Neural cell (in vitro differentiated cells): ENCODE data around the gene SPOCD1.

Experiments
- EP300 ChIP-seq: fragments of 450-650 bp; conservative IDR thresholded peaks from 2 replicates; pipeline ENCODE4 v1.6.1; 2014; ENCODE audit warnings: antibody characterized with exemption, mild to moderate bottlenecking, moderate library complexity; ENCODE audit not compliant: poor library complexity, severe bottlenecking
- EZH2 ChIP-seq: fragments of 200-600, 300-800 bp; shearing (Covaris generic), sonication (generic); IDR thresholded peaks from 2 replicates; pipeline ENCODE4 v1.6.1; 2014; ENCODE audit warnings: antibody characterized with exemption, low read length, borderline replicate concordance, mild to moderate bottlenecking; ENCODE audit not compliant: insufficient read depth, poor library complexity, severe bottlenecking
- MXI1 ChIP-seq: fragments of 450-650 bp; conservative IDR thresholded peaks from 2 replicates; pipeline ENCODE4 v1.6.1; 2014; ENCODE audit warnings: antibody characterized with exemption, mild to moderate bottlenecking; ENCODE audit not compliant: poor library complexity, severe bottlenecking
- POLR2AphosphoS5 ChIP-seq: IDR thresholded peaks from 2 replicates; pipeline ENCODE4 v1.6.1; 2012
- SMC3 ChIP-seq: fragments of 450-650 bp; conservative IDR thresholded peaks from 2 replicates; pipeline ENCODE4 v1.6.1; 2014; ENCODE audit warnings: antibody characterized with exemption, mild to moderate bottlenecking, moderate library complexity; ENCODE audit not compliant: poor library complexity
- TAF1 ChIP-seq: IDR thresholded peaks from 2 replicates; pipeline ENCODE4 v1.6.1; 2012; ENCODE audit warnings: low read depth
- TF ChIP-seq, protein P1 (sequence below): fragments of 450-650 bp; IDR thresholded peaks from 2 replicates; pipeline ENCODE4 v1.5.1; 2014; ENCODE audit warnings: antibody characterized with exemption, mild to moderate bottlenecking, moderate library complexity; ENCODE audit not compliant: poor library complexity, severe bottlenecking
- TF ChIP-seq, protein P2 (sequence below): IDR thresholded peaks from 2 replicates; pipeline ENCODE4 v1.6.1; 2012; ENCODE audit warnings: borderline replicate concordance

GRCh38 chr1:31788825-31789256, 27.0 kb downstream of the SPOCD1 start:
- TF ChIP-seq, protein P1, sequence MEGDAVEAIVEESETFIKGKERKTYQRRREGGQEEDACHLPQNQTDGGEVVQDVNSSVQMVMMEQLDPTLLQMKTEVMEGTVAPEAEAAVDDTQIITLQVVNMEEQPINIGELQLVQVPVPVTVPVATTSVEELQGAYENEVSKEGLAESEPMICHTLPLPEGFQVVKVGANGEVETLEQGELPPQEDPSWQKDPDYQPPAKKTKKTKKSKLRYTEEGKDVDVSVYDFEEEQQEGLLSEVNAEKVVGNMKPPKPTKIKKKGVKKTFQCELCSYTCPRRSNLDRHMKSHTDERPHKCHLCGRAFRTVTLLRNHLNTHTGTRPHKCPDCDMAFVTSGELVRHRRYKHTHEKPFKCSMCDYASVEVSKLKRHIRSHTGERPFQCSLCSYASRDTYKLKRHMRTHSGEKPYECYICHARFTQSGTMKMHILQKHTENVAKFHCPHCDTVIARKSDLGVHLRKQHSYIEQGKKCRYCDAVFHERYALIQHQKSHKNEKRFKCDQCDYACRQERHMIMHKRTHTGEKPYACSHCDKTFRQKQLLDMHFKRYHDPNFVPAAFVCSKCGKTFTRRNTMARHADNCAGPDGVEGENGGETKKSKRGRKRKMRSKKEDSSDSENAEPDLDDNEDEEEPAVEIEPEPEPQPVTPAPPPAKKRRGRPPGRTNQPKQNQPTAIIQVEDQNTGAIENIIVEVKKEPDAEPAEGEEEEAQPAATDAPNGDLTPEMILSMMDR = no peak
- no peak for TF ChIP-seq POLR2AphosphoS5
- TF ChIP-seq EP300 = no peak
- TF ChIP-seq MXI1 = no peak
- TF ChIP-seq, protein P2, sequence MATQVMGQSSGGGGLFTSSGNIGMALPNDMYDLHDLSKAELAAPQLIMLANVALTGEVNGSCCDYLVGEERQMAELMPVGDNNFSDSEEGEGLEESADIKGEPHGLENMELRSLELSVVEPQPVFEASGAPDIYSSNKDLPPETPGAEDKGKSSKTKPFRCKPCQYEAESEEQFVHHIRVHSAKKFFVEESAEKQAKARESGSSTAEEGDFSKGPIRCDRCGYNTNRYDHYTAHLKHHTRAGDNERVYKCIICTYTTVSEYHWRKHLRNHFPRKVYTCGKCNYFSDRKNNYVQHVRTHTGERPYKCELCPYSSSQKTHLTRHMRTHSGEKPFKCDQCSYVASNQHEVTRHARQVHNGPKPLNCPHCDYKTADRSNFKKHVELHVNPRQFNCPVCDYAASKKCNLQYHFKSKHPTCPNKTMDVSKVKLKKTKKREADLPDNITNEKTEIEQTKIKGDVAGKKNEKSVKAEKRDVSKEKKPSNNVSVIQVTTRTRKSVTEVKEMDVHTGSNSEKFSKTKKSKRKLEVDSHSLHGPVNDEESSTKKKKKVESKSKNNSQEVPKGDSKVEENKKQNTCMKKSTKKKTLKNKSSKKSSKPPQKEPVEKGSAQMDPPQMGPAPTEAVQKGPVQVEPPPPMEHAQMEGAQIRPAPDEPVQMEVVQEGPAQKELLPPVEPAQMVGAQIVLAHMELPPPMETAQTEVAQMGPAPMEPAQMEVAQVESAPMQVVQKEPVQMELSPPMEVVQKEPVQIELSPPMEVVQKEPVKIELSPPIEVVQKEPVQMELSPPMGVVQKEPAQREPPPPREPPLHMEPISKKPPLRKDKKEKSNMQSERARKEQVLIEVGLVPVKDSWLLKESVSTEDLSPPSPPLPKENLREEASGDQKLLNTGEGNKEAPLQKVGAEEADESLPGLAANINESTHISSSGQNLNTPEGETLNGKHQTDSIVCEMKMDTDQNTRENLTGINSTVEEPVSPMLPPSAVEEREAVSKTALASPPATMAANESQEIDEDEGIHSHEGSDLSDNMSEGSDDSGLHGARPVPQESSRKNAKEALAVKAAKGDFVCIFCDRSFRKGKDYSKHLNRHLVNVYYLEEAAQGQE = no peak
- no peak for TF ChIP-seq SMC3
- no peak for TF ChIP-seq EZH2
- TF ChIP-seq TAF1 = no peak
